Measurements from ENCODE around the gene BNC2. TPM values are rescaled to one million over a fixed set of nuclear protein-coding genes. Genes with fewer than 3 reads are reported as not detected.
A peak's percentile ranks its signal among the peaks of the same experiment; 100 is the strongest.

Gene BNC2
- total and polyA plus RNA-seq, 7 donors: 0.23 to 205 (median 117) TPM

DNA sequence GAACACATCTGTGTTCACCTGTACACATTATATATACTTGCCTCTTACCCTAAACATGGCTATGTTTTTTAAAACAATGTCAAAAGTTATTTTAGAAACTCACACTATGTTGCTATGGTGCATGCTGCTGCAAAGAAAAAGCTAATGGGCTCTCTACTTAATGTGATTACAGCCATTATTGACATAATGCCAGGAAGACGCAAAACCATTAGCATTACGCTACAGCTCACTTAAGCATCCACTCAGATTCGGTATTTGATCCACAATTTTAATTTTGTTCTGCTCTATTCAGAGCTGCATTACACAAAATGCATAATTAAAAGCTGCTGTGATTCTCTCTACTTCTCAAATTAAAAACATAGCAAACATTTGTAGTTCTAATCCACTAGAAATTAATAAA, 395.2 kb downstream of the BNC2 start:
- Histone ChIP-seq H3K27ac (no peak overlapping the region), H3K9me3 (no peaks in the 10 kb centered on the region), H3K4me1 (peaks cover 0 to 15% (median 4%) of the 10 kb centered on the region in 4 donors), H3K36me3 (no peaks in the 10 kb centered on the region), H3K4me3 (no peak overlapping the region), H3K27me3 (no peaks in the 10 kb centered on the region)
- intact Hi-C loops (cut with DNase I): no loop called here
- TF ChIP-seq EP300 (IDR thresholded peaks at IDR 0.05): no peak
- TF ChIP-seq POLR2A (IDR thresholded peaks at IDR 0.05): no peak
- TF ChIP-seq POLR2AphosphoS5 (IDR thresholded peaks at IDR 0.05): no peak
- TF ChIP-seq, protein P1, sequence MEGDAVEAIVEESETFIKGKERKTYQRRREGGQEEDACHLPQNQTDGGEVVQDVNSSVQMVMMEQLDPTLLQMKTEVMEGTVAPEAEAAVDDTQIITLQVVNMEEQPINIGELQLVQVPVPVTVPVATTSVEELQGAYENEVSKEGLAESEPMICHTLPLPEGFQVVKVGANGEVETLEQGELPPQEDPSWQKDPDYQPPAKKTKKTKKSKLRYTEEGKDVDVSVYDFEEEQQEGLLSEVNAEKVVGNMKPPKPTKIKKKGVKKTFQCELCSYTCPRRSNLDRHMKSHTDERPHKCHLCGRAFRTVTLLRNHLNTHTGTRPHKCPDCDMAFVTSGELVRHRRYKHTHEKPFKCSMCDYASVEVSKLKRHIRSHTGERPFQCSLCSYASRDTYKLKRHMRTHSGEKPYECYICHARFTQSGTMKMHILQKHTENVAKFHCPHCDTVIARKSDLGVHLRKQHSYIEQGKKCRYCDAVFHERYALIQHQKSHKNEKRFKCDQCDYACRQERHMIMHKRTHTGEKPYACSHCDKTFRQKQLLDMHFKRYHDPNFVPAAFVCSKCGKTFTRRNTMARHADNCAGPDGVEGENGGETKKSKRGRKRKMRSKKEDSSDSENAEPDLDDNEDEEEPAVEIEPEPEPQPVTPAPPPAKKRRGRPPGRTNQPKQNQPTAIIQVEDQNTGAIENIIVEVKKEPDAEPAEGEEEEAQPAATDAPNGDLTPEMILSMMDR (IDR thresholded peaks at IDR 0.05): no peak
- WGBS, 2 donors: 90 to 93% methylated on average over 3 of the region's 3 CpGs
- no peak for DNase-seq

DNA sequence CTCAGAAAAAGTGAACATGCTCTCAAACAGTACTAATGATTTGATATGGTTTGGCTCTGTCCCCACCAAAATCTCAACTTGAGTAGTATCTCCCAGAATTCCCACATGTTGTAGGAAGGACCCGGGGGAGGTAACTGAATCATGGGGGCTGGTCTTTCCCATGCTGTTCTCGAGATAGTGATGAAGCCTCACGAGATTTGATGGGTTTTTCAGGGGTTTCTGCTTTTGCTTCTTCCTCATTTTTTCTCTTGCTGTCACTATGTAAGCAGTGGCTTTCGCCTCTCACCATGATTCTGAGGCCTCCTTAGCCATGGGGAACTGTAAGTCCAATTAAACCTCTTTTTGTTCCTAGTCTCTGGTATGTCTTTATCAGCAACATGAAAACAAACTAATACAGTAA, 401.3 kb downstream of the BNC2 start:
- H3K27me3 ChIP-seq: no peaks in the 10 kb centered on the region
- DNase-seq: no peak
- H3K4me3 ChIP-seq: no peak overlapping the region
- no peak overlapping the region for H3K27ac ChIP-seq
- intact Hi-C loops (cut with DNase I): no loop called here
- no peaks in the 10 kb centered on the region for H3K4me1 ChIP-seq
- no peaks in the 10 kb centered on the region for H3K36me3 ChIP-seq
- no peaks in the 10 kb centered on the region for H3K9me3 ChIP-seq
- TF ChIP-seq POLR2A (IDR thresholded peaks at IDR 0.05): no peak
- no peak for TF ChIP-seq POLR2AphosphoS5 (IDR thresholded peaks at IDR 0.05)
- TF ChIP-seq, protein P1 (IDR thresholded peaks at IDR 0.05): no peak
- TF ChIP-seq EP300 (IDR thresholded peaks at IDR 0.05): no peak
- WGBS, 2 donors: 76 to 84% methylated on average over 4 of the region's 4 CpGs

DNA sequence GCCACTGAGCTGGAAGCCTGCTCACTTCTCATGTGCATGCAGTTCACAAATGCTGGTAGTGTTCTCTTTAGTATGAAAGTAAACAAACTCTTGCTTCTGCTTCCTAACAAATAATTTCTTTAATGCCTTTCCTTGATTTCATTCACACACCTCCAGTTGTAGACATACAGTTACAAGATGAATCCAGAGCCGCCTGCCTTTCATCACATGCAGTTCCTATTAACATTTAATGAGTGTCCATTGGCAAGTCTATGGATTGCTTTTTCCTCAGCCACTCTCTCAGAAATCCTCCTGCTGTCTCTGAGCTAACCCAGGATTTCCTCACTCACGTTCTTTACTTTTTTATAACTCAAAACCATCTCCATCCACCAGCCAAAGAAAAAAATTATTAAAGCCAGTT, 408.6 kb downstream of the BNC2 start:
- peaks cover 0 to 54% (median 36%) of the 10 kb centered on the region in 4 donors for H3K4me1 ChIP-seq
- peak overlapping the region in 3 of 4 donors; percentile 49 to 65 (median 64) for H3K27ac ChIP-seq
- WGBS, 2 donors: 71 to 82% methylated on average over 2 of the region's 2 CpGs
- H3K4me3 ChIP-seq: no peak overlapping the region
- intact Hi-C loops (cut with DNase I): no loop called here
- H3K36me3 ChIP-seq: no peaks in the 10 kb centered on the region
- H3K9me3 ChIP-seq: no peaks in the 10 kb centered on the region
- no peaks in the 10 kb centered on the region for H3K27me3 ChIP-seq
- TF ChIP-seq POLR2A (IDR thresholded peaks at IDR 0.05) (no peak), POLR2AphosphoS5 (IDR thresholded peaks at IDR 0.05) (peak in 2 of 4 donors; percentile 20 to 46), EP300 (IDR thresholded peaks at IDR 0.05) (no peak)
- TF ChIP-seq, protein P1 (IDR thresholded peaks at IDR 0.05): no peak
- DNase-seq: no peak

DNA sequence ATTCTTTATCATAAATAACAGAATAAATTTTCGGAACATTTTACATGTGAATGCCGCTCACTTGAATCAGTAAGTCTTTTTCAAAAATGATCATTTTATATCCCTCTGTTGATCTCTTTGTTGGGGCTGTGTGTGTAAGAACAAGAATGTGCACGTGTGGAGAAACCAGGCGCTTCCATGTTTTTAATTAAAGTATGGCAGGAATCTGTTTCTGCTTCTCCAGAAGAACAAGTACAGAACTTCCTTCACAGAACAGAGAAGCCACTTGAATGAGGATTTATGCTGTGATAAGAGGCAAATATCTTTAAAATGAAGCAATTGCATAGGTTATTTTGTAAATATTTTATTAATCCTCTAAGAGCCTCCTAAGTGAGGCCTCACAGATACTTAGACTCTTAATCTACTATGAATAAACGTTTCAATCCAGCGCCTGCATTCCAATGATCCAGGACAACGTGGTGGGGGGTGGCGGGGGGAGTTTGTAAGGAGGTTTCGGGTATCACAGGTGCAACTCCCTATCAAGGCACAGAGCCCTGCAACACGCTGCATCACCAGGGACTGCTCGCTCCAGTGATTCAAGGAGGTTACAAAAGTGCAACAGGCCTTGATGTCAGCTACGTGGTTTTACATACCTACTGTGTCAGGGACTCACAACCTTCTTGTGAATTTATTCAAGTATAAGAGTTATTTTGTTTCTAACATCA, 409.2 kb downstream of the BNC2 start:
- Histone ChIP-seq H3K4me1 (peaks cover 0 to 59% (median 36%) of the 10 kb centered on the region in 4 donors), H3K27me3 (no peaks in the 10 kb centered on the region), H3K36me3 (no peaks in the 10 kb centered on the region), H3K9me3 (no peaks in the 10 kb centered on the region), H3K4me3 (no peak overlapping the region), H3K27ac (peak overlapping the region in 3 of 4 donors; percentile 49 to 65 (median 64))
- TF ChIP-seq POLR2AphosphoS5 (IDR thresholded peaks at IDR 0.05) (no peak), EP300 (IDR thresholded peaks at IDR 0.05) (no peak), POLR2A (IDR thresholded peaks at IDR 0.05) (no peak)
- TF ChIP-seq, protein P1 (IDR thresholded peaks at IDR 0.05): no peak
- DNase-seq: no peak
- WGBS, 2 donors: 79 to 87% methylated on average over 12 of the region's 12 CpGs
- intact Hi-C loops (cut with DNase I): no loop called here
